Colonic mucosa (tissue), 4 donors: ENCODE measurements around the gene BCORL1. TPM values are rescaled to one million over a fixed set of nuclear protein-coding genes. Genes with fewer than 3 reads are reported as not detected.

Experiments
- DNase-seq: peaks from one replicate; pipeline ENCODE4 v3.0.0-alpha.2; 2020
- H3K27ac ChIP-seq: fragments of 200-600 bp; one replicate; pipeline ENCODE4 v1.8.0; 2021
- H3K27me3 ChIP-seq: fragments of 200-600 bp; one replicate; pipeline ENCODE4 v1.8.0; 2021
- H3K36me3 ChIP-seq: fragments of 200-600 bp; one replicate; pipeline ENCODE4 v1.8.0; 2021
- H3K4me1 ChIP-seq: fragments of 200-600 bp; one replicate; pipeline ENCODE4 v1.8.0; 2021; ENCODE audit warnings: mild to moderate bottlenecking
- H3K4me3 ChIP-seq: fragments of 200-600 bp; one replicate; pipeline ENCODE4 v1.8.0; 2021
- H3K9ac ChIP-seq, 2 donors: one replicate each; pipeline ENCODE4 v1.7.0; 2013; ENCODE audit warnings: control low read depth in 2 of 2, low read depth in 2 of 2, low read length in 2 of 2
- H3K9me3 ChIP-seq: fragments of 200-600 bp; one replicate; pipeline ENCODE4 v1.8.0; 2021
- intact Hi-C: fragments of 100-400 bp; cut with DNase I; formaldehyde crosslinking; loops from one replicate; pipeline ENCODE4 v1.14.1; 2022
- total RNA-seq, 2 donors: library from RNA; stranded (reverse); fragmentation: NEBNext Ultra II Directional in 1 of 2; extraction: Animal tissue kit (Norgen Biotek cat#: 25700) in 1 of 2; gene quantifications; one replicate each; pipeline ENCODE4 v1.2.1, GENCODE V29; 2021
- TF ChIP-seq, protein P1 (sequence below): fragments of 200-600 bp; IDR thresholded peaks from one replicate; pipeline ENCODE4 v1.8.0; 2022; ENCODE audit warnings: antibody characterized with exemption, mild to moderate bottlenecking
- donor health status: healthy.
- donor health status: DM: no; HTN: no; CAD: no.
- donor health status: DM: no; HTN: no; CAD: no.

Gene BCORL1
- total RNA-seq, 2 donors from 2014 or later, result 8.3 to 14.4 TPM

DNA sequence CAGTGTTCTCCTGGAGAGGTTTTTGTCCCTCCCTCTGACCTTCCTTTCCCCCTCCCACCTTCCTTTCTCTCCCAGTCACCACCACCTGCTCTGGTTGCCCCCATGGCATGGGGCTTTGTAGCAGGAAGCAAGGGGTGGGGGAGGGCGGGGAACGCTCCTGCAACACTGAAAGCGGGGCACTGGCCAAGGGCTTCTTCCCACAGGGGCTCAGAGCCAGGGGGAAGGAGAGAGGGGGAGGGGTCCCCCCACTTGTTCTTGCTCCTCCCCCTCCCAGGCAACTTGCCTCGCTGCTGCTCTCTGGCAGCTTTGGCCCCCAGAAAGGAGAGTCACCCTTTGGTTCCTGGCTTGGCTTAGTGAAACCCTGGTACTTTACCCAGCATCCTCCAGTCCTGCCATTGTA lies 48.4 kb downstream of the BCORL1 start:
- Histone ChIP-seq H3K27ac (no peak overlapping the region), H3K9me3 (no peaks in the 10 kb centered on the region), H3K4me3 (no peak overlapping the region), H3K36me3 (no peaks in the 10 kb centered on the region), H3K27me3 (no peaks in the 10 kb centered on the region), H3K9ac (no peak overlapping the region), H3K4me1 (no peaks in the 10 kb centered on the region)
- TF ChIP-seq, protein P1, sequence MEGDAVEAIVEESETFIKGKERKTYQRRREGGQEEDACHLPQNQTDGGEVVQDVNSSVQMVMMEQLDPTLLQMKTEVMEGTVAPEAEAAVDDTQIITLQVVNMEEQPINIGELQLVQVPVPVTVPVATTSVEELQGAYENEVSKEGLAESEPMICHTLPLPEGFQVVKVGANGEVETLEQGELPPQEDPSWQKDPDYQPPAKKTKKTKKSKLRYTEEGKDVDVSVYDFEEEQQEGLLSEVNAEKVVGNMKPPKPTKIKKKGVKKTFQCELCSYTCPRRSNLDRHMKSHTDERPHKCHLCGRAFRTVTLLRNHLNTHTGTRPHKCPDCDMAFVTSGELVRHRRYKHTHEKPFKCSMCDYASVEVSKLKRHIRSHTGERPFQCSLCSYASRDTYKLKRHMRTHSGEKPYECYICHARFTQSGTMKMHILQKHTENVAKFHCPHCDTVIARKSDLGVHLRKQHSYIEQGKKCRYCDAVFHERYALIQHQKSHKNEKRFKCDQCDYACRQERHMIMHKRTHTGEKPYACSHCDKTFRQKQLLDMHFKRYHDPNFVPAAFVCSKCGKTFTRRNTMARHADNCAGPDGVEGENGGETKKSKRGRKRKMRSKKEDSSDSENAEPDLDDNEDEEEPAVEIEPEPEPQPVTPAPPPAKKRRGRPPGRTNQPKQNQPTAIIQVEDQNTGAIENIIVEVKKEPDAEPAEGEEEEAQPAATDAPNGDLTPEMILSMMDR, result no peak
- intact Hi-C loops, result no loop called here
- no peak for DNase-seq

DNA sequence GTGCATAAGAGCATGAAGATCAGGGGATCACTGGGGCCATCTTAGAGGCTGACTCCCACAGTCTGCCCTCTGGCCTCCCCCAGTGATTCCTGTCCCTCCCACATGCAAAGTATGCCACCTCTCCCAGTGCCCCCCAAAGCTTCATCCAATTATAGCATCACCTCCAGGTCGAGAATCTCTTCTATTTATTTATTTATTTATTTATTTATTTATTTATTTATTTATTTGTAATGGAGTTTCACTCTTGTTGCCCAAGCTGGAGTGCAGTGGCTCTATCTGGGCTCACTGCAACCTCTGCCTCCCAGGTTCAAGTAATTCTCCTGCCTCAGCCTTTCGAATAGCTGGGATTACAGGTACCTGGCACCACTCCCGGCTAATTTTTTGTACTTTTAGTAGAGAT lies 50.1 kb downstream of the BCORL1 start:
- TF ChIP-seq, protein P1, result no peak
- H3K36me3 ChIP-seq, result no peaks in the 10 kb centered on the region
- no peaks in the 10 kb centered on the region for H3K4me1 ChIP-seq
- H3K27ac ChIP-seq, result no peak overlapping the region
- no peak overlapping the region for H3K9ac ChIP-seq
- DNase-seq, result no peak
- no peaks in the 10 kb centered on the region for H3K9me3 ChIP-seq
- intact Hi-C loops, result no loop called here
- no peaks in the 10 kb centered on the region for H3K27me3 ChIP-seq
- H3K4me3 ChIP-seq, result no peak overlapping the region

DNA sequence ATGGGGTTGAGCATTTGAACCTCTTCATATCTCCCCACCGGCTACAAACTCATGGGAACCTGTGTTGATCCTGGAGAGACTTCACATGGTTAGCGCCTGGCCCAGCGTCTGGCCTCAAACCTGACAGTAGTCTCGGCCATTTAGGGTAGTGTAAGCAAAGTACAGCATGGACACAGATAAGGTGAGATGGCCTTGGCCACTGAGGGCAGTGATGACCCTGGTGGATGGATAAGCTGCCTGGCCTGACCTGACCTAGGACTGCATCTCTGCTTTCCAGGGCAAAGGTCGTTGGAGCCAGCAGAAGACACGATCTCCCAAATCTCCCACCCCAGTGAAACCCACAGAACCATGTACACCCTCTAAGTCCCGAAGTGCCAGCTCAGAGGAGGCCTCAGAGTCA lies 51.7 kb downstream of the BCORL1 start:
- TF ChIP-seq, protein P1, result no peak
- intact Hi-C loops, result no loop called here

DNA sequence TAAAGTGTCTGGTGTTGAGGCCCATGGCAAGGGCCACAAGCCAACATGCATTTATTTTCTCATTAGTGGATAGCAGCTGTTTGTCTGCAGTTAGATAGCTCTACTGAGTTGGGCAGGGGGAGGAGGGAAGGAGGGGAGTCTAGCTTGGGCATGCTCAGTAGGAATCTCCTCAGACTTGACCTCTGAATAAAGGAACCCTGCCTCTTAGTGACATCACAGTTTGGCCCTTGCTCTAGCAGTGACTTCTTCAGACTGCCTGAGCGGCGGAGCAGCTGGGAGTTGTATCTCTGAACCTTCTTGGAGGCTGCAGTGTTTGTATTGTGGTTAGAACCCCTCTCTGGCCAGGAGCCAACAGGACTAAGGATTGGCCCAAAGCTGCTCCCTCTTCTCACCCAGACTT lies 57.4 kb downstream of the BCORL1 start:
- Histone ChIP-seq H3K27me3 (no peaks in the 10 kb centered on the region), H3K9me3 (no peaks in the 10 kb centered on the region), H3K27ac (no peak overlapping the region), H3K36me3 (no peaks in the 10 kb centered on the region), H3K4me3 (no peak overlapping the region), H3K9ac (no peak overlapping the region), H3K4me1 (no peaks in the 10 kb centered on the region)
- TF ChIP-seq, protein P1, result no peak
- intact Hi-C loops, result no loop called here
- DNase-seq, result no peak

More for the DNA sequence above, 51.7 kb downstream of the BCORL1 start:
- Histone ChIP-seq H3K4me3 (no peak overlapping the region), H3K9me3 (no peaks in the 10 kb centered on the region), H3K9ac (no peak overlapping the region), H3K27ac (no peak overlapping the region), H3K27me3 (no peaks in the 10 kb centered on the region), H3K4me1 (no peaks in the 10 kb centered on the region), H3K36me3 (no peaks in the 10 kb centered on the region)
- DNase-seq, result no peak

DNA sequence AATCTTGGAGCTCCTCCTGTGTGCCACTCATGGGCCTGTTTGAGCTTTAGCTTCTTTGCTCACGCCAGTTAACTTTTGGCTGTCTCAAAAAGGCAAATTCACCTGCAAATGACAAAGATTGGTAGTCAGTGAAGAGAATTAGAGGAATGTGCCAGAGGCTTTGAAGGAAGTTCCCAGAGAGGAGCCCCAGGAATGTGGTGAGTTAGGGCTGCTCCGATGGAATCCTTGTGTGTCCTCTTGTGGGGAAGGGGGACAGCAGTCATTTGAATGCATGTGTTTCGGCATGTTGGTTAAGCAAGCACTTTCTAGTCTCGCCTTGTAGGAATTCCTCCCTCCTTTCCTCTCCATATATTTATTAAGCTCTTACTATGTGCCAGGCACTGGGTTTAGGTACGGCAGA lies 65.0 kb downstream of the BCORL1 start:
- Histone ChIP-seq H3K36me3 (no peaks in the 10 kb centered on the region), H3K4me1 (no peaks in the 10 kb centered on the region), H3K9ac (no peak overlapping the region), H3K4me3 (no peak overlapping the region), H3K27ac (no peak overlapping the region), H3K27me3 (no peaks in the 10 kb centered on the region), H3K9me3 (no peaks in the 10 kb centered on the region)
- intact Hi-C loops, result no loop called here
- TF ChIP-seq, protein P1, result no peak
- DNase-seq, result no peak
